HG03025 (cell line): ENCODE results near the gene ZNF337.
"Not testable (repeated sequence)": the region's sequence is repeated elsewhere in the genome, so short reads cannot be mapped to it uniquely, and the experiment has no call there.

Experiments used
- ATAC-seq: cut with Tn5 transposase; IDR thresholded peaks from one replicate; pipeline ENCODE4 v1.9.1; 2021; ENCODE audit warnings: mild to moderate bottlenecking, moderate library complexity; ENCODE audit not compliant: unreplicated experiment, low FRiP score

The ZNF337 gene

GRCh38 chr20:25630615-25631014, 66.0 kb downstream of the ZNF337 start:
- not testable (repeated sequence) for ATAC-seq

GRCh38 chr20:25629816-25630499, 66.7 kb downstream of the ZNF337 start:
- ATAC-seq, result no peak

DNA sequence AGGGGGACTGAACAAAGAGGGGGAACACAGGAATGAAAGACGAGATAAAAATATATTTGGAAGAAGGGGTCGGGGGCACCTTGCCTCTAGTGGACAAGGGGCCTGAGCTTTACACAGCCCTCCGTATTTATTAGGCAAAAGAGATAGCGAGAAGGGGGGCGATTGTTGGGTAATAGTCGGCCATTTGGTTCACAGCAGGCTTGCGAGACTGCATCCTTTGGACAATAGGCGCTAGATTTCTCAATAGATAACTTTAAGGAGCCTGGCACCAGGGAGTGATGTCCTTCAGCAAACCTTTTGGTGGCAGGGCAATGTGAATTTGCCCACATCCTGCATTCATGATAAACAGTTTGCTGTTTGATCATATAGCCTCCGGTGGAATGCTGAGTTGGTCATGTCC, 69.9 kb downstream of the ZNF337 start:
- no peak for ATAC-seq

DNA sequence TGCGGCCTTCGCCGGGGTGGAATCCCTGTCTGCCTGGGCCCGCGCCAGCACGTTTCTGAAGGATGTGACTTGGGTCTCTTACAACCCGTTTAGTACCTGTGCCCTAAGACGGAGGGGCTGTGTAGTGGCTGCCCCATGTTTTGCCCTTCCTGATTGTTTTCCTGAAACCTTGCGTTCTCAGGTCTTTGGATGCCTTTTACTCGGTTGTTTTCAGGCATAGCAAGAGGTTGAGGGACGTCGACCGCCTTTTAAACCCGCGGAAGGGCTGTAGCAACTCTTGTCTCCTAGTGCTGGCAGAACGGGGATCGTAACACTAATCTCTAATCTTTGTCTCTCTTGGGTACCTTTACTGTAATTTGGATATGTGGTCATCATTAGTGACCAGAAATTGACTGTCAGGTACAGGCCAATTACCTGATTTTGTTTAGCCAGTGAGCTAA, 72.1 kb downstream of the ZNF337 start:
- no peak for ATAC-seq
